ENCODE measurements around the gene POLR2I. TPM values are rescaled to one million over a fixed set of nuclear protein-coding genes. Genes with fewer than 3 reads are reported as not detected.

Gene POLR2I
- total and polyA plus RNA-seq, 2 donors (not counting 3 experiments of a cell fraction or from before 2014, with no cell fraction given) = 53.0 to 64.8 TPM

GRCh38 chr19:36121486-36122124 is 6.9 kb upstream of the POLR2I start:
- CTCF ChIA-PET = no interaction called here
- Histone ChIP-seq H3K4me2 (ENCODE audit: insufficient read depth, low read length) (no peak overlapping the region), H3K9me1 (replicated peaks; ENCODE audit: control insufficient read depth, extremely low read depth, insufficient read depth, low read length) (no peaks in the 10 kb centered on the region), H3K79me2 (ENCODE audit: control insufficient read depth, insufficient read depth, low read length) (peaks cover 3% of the 10 kb centered on the region), H3K27me3 (ENCODE audit: control insufficient read depth in 2 of 2, insufficient read depth in 2 of 2, low read length in 2 of 2) (no peaks in the 10 kb centered on the region), H3K9ac (replicated peaks; ENCODE audit: extremely low read depth, insufficient read depth, low read length) (no peak overlapping the region), H3K9me3 (replicated peaks; ENCODE audit: control insufficient read depth, insufficient read depth, low read length) (no peaks in the 10 kb centered on the region), H3K27ac (ENCODE audit: insufficient read depth, low read depth, low read length) (no peak overlapping the region), H3K36me3 (ENCODE audit: control insufficient read depth in 2 of 2, extremely low read depth in 1 of 2, insufficient read depth in 2 of 2, low read length in 2 of 2) (peaks cover 6 to 27% of the 10 kb centered on the region in 2 experiments), H3K4me3 (replicated peaks in 1 of 3; ENCODE audit: insufficient read depth in 1 of 3, low read depth in 1 of 3, low read length in 3 of 3) (no peak overlapping the region), H4K20me1 (replicated peaks; ENCODE audit: control insufficient read depth, extremely low read depth, insufficient read depth, low read length) (no peaks in the 10 kb centered on the region), H2AFZ (ENCODE audit: low read depth, low read length) (no peak overlapping the region), H3K4me1 (ENCODE audit: control insufficient read depth, extremely low read depth, insufficient read depth, low read length) (no peaks in the 10 kb centered on the region)
- dilution Hi-C loops (cut with MboI; ENCODE audit: extremely low pct_ligation_motif_present, low sequenced_read_pairs) = no loop called here
- DNase-seq (ENCODE audit: low read depth, low spot score) = no peak
- POLR2A ChIA-PET = no interaction called here
- FAIRE-seq = no peak
- TF ChIP-seq POLR2AphosphoS5 (IDR thresholded peaks at IDR 0.05; ENCODE audit: insufficient read depth, low read depth, low read length) = no peak
- no peak for TF ChIP-seq EZH2 (IDR thresholded peaks at IDR 0.05; ENCODE audit: borderline replicate concordance, low read depth, low read length, severe bottlenecking)
- no peak for TF ChIP-seq JUN (IDR thresholded peaks at IDR 0.05; ENCODE audit: borderline replicate concordance, insufficient read depth, insufficient read length, low read depth)
- TF ChIP-seq FOS (IDR thresholded peaks at IDR 0.05; ENCODE audit: borderline replicate concordance, insufficient read depth, low read length) = no peak
- no peak for TF ChIP-seq MYC (IDR thresholded peaks at IDR 0.05; ENCODE audit: low read depth, low read length)
- TF ChIP-seq, protein P1, sequence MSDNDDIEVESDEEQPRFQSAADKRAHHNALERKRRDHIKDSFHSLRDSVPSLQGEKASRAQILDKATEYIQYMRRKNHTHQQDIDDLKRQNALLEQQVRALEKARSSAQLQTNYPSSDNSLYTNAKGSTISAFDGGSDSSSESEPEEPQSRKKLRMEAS (IDR thresholded peaks at IDR 0.05; ENCODE audit: insufficient read depth, insufficient read length) = no peak
- no peak for TF ChIP-seq GATA2 (IDR thresholded peaks at IDR 0.05; ENCODE audit: insufficient read depth, insufficient read length, low read depth, low read length)
- TF ChIP-seq POLR2A (IDR thresholded peaks at IDR 0.05; ENCODE audit: low read depth, low read length) = no peak
- no peak for TF ChIP-seq CTCF (IDR thresholded peaks at IDR 0.05; ENCODE audit: extremely low read depth in 1 of 2, insufficient read depth in 1 of 2, low read depth in 1 of 2, low read length in 2 of 2)
- intact Hi-C loops (cut with micrococcal nuclease) = no loop called here
- no TSS peak for BruUV-seq (replicated peaks)
